ENCODE data around the gene SLC7A14. TPM values are rescaled to one million over a fixed set of nuclear protein-coding genes. Genes with fewer than 3 reads are reported as not detected.

The SLC7A14 gene
- total and polyA plus RNA-seq, 4 donors: 0.01 to 0.06 (median 0.03) TPM; not detected in 1

DNA sequence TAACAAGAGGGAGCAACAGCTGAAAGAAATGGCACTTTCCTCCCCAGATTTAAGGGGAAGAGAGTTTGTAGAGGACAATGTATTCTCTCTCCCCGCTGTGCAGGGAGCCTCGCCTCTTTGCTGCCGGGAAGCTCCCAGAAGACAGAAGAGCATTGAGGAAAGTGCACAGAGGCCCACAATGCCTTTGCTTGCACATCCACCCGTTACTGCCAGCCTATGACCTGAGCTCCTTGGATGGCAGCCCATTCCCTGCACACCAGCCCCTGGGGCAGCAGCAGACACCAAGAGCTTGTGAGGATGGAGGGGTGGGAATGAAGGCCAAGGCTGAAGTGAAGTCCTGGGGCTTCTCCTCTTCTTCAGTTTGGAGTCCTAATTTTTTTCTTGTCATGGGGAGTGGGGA lies 100.2 kb downstream of the SLC7A14 start:
- Histone ChIP-seq H3K9ac (ENCODE audit: insufficient read depth in 1 of 2, low read length in 2 of 2) (no peak overlapping the region), H3K27me3 (ENCODE audit: control insufficient read depth in 3 of 3, insufficient read depth in 3 of 3, low read length in 2 of 3) (no peaks in the 10 kb centered on the region), H3K4me1 (ENCODE audit: control insufficient read depth in 5 of 5, insufficient read depth in 5 of 5, low read length in 5 of 5) (no peaks in the 10 kb centered on the region), H3K9me3 (ENCODE audit: control insufficient read depth in 4 of 4, insufficient read depth in 3 of 4, low read length in 3 of 4) (no peaks in the 10 kb centered on the region), H3K36me3 (ENCODE audit: control insufficient read depth in 4 of 4, insufficient read depth in 4 of 4, low read length in 4 of 4) (no peaks in the 10 kb centered on the region), H3K27ac (ENCODE audit: low read depth in 1 of 2, low read length in 1 of 2) (no peak overlapping the region), H3K4me3 (no peak overlapping the region)
- DNase-seq: no peak
- no peak for ATAC-seq (ENCODE audit: insufficient read depth, low FRiP score)
- 87 to 94% methylated on average over 4 of the region's 4 CpGs for WGBS, 2 donors
- TF ChIP-seq, protein P1, sequence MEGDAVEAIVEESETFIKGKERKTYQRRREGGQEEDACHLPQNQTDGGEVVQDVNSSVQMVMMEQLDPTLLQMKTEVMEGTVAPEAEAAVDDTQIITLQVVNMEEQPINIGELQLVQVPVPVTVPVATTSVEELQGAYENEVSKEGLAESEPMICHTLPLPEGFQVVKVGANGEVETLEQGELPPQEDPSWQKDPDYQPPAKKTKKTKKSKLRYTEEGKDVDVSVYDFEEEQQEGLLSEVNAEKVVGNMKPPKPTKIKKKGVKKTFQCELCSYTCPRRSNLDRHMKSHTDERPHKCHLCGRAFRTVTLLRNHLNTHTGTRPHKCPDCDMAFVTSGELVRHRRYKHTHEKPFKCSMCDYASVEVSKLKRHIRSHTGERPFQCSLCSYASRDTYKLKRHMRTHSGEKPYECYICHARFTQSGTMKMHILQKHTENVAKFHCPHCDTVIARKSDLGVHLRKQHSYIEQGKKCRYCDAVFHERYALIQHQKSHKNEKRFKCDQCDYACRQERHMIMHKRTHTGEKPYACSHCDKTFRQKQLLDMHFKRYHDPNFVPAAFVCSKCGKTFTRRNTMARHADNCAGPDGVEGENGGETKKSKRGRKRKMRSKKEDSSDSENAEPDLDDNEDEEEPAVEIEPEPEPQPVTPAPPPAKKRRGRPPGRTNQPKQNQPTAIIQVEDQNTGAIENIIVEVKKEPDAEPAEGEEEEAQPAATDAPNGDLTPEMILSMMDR (IDR thresholded peaks at IDR 0.05; ENCODE audit: control extremely low read depth, extremely low read depth): no peak

DNA sequence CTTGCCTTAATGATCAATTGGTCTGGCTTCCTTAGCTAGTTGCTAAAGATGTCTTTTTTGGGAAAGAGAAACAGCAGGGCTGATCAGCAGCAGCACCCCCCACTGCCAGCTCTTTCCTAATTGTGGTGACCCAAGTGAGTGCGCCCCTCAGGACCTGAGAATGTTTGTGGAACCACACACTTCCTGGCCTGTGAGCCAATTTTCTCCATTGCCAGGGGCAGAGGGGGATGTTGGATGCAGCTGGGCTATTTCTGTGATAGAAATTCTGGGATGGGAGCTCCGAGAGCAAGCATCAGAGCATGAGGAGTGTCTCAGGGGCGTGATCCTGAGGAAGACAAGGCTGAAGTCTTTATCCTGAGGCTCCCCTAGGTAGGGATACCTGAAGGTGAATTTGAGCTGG lies 100.6 kb downstream of the SLC7A14 start:
- ATAC-seq (ENCODE audit: insufficient read depth, low FRiP score) (no peak), DNase-seq (no peak)
- Histone ChIP-seq H3K27ac (ENCODE audit: low read depth in 1 of 2, low read length in 1 of 2) (no peak overlapping the region), H3K4me1 (ENCODE audit: control insufficient read depth in 5 of 5, insufficient read depth in 5 of 5, low read length in 5 of 5) (no peaks in the 10 kb centered on the region), H3K27me3 (ENCODE audit: control insufficient read depth in 3 of 3, insufficient read depth in 3 of 3, low read length in 2 of 3) (no peaks in the 10 kb centered on the region), H3K4me3 (no peak overlapping the region), H3K9me3 (ENCODE audit: control insufficient read depth in 4 of 4, insufficient read depth in 3 of 4, low read length in 3 of 4) (no peaks in the 10 kb centered on the region), H3K9ac (ENCODE audit: insufficient read depth in 1 of 2, low read length in 2 of 2) (no peak overlapping the region), H3K36me3 (ENCODE audit: control insufficient read depth in 4 of 4, insufficient read depth in 4 of 4, low read length in 4 of 4) (no peaks in the 10 kb centered on the region)
- 77 to 81% methylated on average over 3 of the region's 3 CpGs for WGBS, 2 donors
- TF ChIP-seq, protein P1 (IDR thresholded peaks at IDR 0.05; ENCODE audit: control extremely low read depth, extremely low read depth): no peak

DNA sequence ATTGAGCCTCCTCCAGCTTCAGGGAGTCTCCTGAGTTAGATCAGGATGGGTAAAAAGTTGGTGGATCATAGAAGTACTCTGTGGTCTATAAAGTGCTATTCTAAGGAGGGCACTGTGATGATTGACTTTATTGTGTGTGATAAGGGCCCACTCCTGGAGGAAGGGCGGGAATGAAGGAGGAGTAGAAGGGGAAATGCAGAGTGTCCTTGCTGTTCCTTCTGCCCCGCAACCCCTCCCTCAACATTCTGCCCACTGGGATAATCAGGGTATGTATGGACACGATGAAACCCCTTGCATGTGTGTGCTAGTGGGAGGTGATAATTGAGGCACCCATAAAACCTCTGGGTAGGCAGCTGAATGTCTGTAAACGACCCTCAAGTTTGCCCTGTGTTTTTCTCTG lies 101.0 kb downstream of the SLC7A14 start:
- H3K27ac ChIP-seq (ENCODE audit: low read depth in 1 of 2, low read length in 1 of 2): no peak overlapping the region
- H3K4me1 ChIP-seq (ENCODE audit: control insufficient read depth in 5 of 5, insufficient read depth in 5 of 5, low read length in 5 of 5): no peaks in the 10 kb centered on the region
- no peaks in the 10 kb centered on the region for H3K36me3 ChIP-seq (ENCODE audit: control insufficient read depth in 4 of 4, insufficient read depth in 4 of 4, low read length in 4 of 4)
- ATAC-seq (ENCODE audit: insufficient read depth, low FRiP score) (no peak), DNase-seq (no peak)
- TF ChIP-seq, protein P1 (IDR thresholded peaks at IDR 0.05; ENCODE audit: control extremely low read depth, extremely low read depth): no peak
- WGBS, 2 donors: 84% methylated on average over 4 of the region's 4 CpGs
- H3K4me3 ChIP-seq: no peak overlapping the region
- H3K27me3 ChIP-seq (ENCODE audit: control insufficient read depth in 3 of 3, insufficient read depth in 3 of 3, low read length in 2 of 3): no peaks in the 10 kb centered on the region
- no peak overlapping the region for H3K9ac ChIP-seq (ENCODE audit: insufficient read depth in 1 of 2, low read length in 2 of 2)
- H3K9me3 ChIP-seq (ENCODE audit: control insufficient read depth in 4 of 4, insufficient read depth in 3 of 4, low read length in 3 of 4): no peaks in the 10 kb centered on the region

Measured in lung (tissue), 12 donors.